Retinal pigment epithelial cell (primary cell): ENCODE data around the gene POU2F1.
"Not testable (repeated sequence)": the region's sequence is repeated elsewhere in the genome, so short reads cannot be mapped to it uniquely, and the experiment has no call there.

ENCODE experiments used
- DNase-seq: peaks from one replicate; pipeline ENCODE4 v3.0.0-alpha.2; 2010; ENCODE audit warnings: low read depth
- H3K4me3 ChIP-seq: 2 replicates; pipeline ENCODE4 v1.5.1; 2011; ENCODE audit warnings: mild to moderate bottlenecking, low read length, control low read depth, moderate library complexity
- TF ChIP-seq, protein P1 (sequence below): conservative IDR thresholded peaks from 2 replicates; pipeline ENCODE4 v1.5.1; 2011; ENCODE audit warnings: low read depth, low read length, control low read depth, inconsistent platforms

Gene POU2F1

GRCh38 chr1:167223144-167224103 is 2.7 kb downstream of the POU2F1 start:
- H3K4me3 ChIP-seq, result no peak overlapping the region
- TF ChIP-seq, protein P1, sequence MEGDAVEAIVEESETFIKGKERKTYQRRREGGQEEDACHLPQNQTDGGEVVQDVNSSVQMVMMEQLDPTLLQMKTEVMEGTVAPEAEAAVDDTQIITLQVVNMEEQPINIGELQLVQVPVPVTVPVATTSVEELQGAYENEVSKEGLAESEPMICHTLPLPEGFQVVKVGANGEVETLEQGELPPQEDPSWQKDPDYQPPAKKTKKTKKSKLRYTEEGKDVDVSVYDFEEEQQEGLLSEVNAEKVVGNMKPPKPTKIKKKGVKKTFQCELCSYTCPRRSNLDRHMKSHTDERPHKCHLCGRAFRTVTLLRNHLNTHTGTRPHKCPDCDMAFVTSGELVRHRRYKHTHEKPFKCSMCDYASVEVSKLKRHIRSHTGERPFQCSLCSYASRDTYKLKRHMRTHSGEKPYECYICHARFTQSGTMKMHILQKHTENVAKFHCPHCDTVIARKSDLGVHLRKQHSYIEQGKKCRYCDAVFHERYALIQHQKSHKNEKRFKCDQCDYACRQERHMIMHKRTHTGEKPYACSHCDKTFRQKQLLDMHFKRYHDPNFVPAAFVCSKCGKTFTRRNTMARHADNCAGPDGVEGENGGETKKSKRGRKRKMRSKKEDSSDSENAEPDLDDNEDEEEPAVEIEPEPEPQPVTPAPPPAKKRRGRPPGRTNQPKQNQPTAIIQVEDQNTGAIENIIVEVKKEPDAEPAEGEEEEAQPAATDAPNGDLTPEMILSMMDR, result no peak
- no peak for DNase-seq

DNA sequence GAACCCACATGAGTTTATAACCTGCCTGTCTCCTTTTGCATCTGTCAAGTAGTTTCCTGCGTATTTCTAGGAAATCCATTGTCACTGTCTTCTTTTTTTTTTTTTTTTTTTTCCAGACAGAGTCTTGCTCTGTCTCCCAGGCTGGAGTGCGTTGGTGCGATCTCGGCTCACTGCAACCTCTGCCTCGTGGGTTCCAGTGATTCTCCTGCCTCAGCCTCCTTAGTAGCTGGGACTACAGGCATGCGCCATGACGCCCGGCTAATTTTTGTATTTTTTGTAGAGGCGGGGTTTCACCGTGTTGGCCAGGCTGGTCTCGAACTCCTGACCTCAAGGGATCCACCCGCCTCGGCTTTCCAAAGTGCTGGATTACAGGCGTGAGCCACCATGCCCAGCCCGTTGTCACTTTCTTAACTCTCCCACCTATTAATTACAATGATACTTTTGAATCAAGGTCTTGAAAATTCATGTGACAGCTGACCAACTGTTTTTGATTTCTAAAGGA is 4.1 kb downstream of the POU2F1 start:
- DNase-seq, result not testable (repeated sequence)

GRCh38 chr1:167225920-167226319 is 5.2 kb downstream of the POU2F1 start:
- H3K4me3 ChIP-seq, result no peak overlapping the region
- TF ChIP-seq, protein P1, result no peak
- DNase-seq, result no peak

More for the DNA sequence above, 4.1 kb downstream of the POU2F1 start:
- not testable (repeated sequence) for H3K4me3 ChIP-seq

- no peak for DNase-seq
- TF ChIP-seq, protein P1, result no peak
- no peak overlapping the region for H3K4me3 ChIP-seq
Observed at GRCh38 chr1:167227934-167228378, 7.3 kb downstream of the POU2F1 start.

DNA sequence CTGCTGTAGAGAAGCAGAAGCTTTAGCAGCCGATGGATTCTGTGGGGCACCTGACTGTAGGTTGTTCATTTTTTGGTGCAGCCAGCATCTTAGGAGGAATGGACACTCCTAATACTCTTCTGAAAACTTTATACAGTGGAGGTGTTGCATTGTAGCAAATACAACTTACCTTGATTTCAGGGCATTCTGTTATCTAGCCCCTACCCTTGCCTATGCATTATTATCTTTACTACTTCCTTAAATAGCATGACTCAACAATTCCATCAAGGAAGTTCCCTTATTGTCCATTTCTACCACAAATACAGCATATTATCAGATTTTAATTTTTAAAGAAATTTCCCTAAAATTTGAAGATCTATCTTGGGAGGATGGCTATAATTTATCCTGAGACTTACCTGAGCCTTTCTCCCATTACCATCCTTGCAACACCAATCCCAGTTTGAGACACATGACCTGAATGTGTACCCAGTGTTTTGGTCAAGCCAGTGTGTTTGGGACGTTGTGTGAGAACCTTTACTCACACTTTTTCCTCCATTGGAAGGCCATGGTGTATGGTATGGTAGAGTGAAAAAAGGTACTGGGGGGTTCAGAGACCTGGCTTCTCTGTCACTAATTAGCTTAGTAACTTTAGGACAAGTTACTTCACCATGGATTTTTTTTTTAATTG is 9.2 kb downstream of the POU2F1 start:
- TF ChIP-seq, protein P1, result no peak
- H3K4me3 ChIP-seq, result no peak overlapping the region
- DNase-seq, result no peak

DNA sequence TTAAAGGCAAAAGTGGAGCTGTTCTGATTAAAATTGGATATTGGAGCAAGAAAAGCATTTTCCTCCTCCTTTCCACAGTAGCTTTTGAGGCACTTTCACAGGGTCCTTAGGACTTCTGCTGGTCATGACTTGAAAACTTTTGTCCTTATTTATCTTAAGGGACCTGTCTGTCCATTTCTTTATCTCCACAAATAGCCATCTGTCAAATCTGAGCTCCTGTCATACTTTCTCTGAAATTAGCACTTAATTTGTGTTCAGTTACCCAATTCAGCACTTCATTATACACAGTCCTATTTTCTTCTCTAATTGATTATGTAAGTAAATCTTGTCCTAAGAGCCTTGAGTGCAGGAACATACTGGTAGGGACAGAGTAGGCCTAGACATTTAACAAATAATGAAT is 9.8 kb downstream of the POU2F1 start:
- TF ChIP-seq, protein P1, result no peak
- DNase-seq, result no peak
- H3K4me3 ChIP-seq, result no peak overlapping the region

DNA sequence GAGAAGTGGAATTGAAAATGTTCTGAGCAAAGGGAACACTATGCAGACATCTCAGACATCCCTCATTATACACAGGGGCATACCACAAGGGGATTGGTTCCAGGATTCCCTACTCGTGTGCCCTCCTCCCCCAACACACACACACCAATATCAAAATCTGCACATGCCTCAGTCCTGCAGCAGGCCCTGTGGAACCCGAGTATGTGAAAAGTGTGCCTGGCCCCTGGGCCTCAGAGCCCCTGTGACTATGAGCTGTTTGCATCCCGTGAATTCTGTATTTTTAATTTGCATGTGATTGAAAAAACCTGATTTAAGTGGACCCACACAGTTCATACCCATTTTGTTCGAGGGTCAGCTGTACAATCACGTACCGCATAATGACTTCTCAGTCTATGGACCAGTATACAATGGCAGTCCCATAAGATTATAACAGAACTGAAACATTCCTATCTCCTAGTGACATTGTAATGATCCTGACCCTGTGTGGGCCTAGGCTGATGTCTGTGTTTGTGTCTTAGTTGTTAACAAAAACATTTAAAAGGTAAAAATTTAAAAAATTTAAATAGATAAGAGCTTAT is 11.3 kb downstream of the POU2F1 start:
- no peak overlapping the region for H3K4me3 ChIP-seq
- no peak for DNase-seq
- TF ChIP-seq, protein P1, result no peak
